HG02571 (cell line): Measurements from ENCODE around the gene EXD3.
"Not testable (repeated sequence)": the region's sequence is repeated elsewhere in the genome, so short reads cannot be mapped to it uniquely, and the experiment has no call there.

ENCODE experiments used
- ATAC-seq: cut with Tn5 transposase; IDR thresholded peaks from one replicate; pipeline ENCODE4 v1.9.1; 2021; ENCODE audit warnings: mild to moderate bottlenecking, moderate library complexity; ENCODE audit not compliant: unreplicated experiment

Gene EXD3

DNA sequence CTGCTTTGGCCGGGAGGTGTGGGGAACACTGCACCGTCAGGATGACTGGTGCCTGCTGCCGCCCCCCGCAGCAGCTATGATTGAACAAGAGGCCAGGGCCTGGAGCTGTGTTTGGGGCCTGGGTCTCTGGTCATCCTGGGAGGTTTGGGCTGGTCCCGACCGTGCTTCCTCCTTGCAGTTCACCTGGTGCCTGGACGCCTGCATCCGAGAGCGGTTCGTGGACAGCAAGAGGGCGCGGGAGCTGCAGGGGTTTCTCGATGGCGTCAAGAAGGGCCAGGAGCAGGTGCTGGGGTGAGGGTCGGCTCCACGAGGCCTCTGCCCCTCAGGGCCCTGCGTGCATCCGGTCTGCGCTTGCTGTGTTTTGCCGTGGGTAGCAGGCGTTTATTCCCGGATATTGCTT, 158.9 kb downstream of the EXD3 start:
- no peak for ATAC-seq

DNA sequence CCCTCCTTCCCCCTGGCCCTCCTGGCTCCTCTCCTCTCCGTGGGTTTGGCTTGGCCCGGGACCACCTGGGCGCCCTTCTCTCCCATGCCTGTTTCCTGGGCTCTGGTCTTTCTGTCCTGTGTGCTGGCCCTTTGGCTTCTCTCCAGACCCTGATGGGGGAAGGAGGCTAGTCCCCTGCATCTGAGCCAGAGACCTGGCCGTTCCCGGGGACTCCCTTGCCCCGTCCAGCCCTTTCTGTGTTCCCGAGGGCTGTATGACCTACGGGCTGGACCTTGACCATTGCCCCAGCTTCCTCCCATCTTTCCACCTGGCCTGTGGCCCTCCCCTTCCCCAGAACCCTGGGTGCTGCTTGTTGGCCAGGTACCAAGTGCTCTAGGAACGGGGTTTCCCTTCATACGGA, 159.5 kb downstream of the EXD3 start:
- no peak for ATAC-seq

DNA sequence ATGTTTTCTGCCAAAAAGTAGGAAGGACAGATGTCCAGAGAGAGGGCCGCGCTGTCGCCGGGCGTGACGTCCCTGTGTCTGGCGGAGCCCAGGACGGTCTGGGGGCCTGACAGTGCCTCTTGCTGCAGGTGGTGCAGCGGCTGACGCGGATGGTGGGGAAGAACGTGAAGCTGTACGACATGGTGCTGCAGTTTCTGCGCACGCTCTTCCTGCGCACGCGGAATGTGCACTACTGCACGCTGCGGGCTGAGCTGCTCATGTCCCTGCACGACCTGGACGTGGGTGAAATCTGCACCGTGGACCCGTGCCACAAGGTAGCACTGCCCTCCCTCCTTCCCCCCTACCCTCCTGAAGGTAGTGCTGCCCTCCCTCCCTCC, 160.1 kb downstream of the EXD3 start:
- no peak for ATAC-seq

DNA sequence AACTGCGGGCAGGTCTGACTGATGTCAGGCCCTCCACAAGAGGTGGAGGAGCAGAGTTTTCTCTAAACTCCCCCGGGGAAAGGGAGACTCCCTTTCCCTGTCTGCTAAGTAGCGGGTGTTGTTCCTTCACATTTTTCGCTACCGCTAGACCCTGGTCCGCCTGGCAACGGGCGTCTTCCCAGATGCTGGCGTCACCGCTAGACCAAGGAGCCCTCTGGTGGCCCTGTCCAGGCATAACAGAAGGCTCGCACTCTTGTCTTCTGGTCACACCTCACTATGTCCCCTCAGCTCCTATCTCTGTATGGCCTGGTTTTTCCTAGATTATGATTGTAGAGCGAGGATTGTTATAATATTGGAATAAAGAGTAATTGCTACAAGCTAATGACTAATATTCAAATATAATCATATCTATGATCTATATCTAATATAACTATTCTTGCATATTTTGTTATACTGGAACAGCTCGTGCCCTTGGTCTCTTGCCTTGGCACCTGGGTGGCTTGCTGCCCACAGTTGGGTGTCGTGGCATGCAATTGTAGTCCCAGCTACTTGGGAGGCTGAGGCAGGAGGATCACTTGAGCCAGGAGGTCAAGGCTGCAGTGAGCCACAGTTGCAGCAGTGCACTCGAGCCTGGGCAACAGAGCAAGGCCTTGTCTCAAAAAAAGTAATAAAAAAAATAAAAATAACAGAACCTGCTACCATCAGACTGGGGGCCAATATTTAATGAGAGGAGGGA, 160.6 kb downstream of the EXD3 start:
- not testable (repeated sequence) for ATAC-seq
